ENCODE measurements around the gene PARL.
"Not testable (repeated sequence)": the region's sequence is repeated elsewhere in the genome, so short reads cannot be mapped to it uniquely, and the experiment has no call there.

PARL gene

DNA sequence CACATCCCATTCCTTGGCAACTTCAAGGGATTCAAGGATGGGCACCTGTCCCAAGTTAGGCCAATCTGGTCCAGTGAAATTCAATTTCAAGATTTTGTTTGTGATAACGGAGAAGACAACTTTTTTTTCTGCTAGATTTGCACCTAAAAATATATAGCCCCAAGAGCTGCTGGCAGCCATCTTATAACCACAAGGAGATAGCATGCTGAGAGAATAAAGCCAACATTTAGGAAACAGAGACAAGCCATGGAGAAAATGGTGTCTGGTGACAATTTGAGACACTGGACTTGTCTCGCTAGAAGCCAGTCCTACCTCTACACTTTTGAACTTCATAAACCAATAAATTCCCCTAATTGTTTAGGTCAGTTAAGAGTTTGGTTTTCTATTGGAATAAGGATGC, 5.4 kb downstream of the PARL start:
- TF ChIP-seq, protein P1, sequence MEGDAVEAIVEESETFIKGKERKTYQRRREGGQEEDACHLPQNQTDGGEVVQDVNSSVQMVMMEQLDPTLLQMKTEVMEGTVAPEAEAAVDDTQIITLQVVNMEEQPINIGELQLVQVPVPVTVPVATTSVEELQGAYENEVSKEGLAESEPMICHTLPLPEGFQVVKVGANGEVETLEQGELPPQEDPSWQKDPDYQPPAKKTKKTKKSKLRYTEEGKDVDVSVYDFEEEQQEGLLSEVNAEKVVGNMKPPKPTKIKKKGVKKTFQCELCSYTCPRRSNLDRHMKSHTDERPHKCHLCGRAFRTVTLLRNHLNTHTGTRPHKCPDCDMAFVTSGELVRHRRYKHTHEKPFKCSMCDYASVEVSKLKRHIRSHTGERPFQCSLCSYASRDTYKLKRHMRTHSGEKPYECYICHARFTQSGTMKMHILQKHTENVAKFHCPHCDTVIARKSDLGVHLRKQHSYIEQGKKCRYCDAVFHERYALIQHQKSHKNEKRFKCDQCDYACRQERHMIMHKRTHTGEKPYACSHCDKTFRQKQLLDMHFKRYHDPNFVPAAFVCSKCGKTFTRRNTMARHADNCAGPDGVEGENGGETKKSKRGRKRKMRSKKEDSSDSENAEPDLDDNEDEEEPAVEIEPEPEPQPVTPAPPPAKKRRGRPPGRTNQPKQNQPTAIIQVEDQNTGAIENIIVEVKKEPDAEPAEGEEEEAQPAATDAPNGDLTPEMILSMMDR (conservative IDR thresholded peaks at IDR 0.05; ENCODE audit: low read depth, low read length): no peak
- H3K4me3 ChIP-seq (ENCODE audit: low read length): no peak overlapping the region
- DNase-seq (ENCODE audit: low read depth): no peak

GRCh38 chr3:183878071-183878470, 6.6 kb downstream of the PARL start:
- DNase-seq (ENCODE audit: low read depth): no peak
- H3K4me3 ChIP-seq (ENCODE audit: low read length): no peak overlapping the region

DNA sequence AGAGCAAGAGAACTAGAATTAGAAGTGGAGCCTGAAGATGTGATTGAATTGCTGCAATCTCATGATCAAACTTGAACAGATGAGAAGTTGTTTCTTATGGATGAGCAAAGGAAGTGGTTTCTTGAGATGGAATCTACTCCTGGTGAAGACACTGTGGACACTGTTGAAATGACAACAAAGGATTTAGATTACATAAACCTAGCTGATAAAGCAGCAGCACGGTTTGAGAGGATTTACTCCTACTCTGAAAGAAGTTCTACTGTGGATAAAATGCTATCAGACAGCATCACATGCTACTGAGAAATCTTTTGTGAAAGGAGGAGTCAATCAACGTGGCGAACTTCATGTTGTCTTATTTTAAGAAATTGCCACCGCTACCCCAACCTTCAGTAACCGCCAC, 7.5 kb downstream of the PARL start:
- DNase-seq (ENCODE audit: low read depth); H3K4me3 ChIP-seq (ENCODE audit: low read length): not testable (repeated sequence)

More at GRCh38 chr3:183878071-183878470, 6.6 kb downstream of the PARL start:
- TF ChIP-seq, protein P1 (conservative IDR thresholded peaks at IDR 0.05; ENCODE audit: low read depth, low read length): no peak

GRCh38 chr3:183875411-183875810, 9.3 kb downstream of the PARL start:
- TF ChIP-seq, protein P1 (conservative IDR thresholded peaks at IDR 0.05; ENCODE audit: low read depth, low read length): no peak
- no peak overlapping the region for H3K4me3 ChIP-seq (ENCODE audit: low read length)
- DNase-seq (ENCODE audit: low read depth): no peak

DNA sequence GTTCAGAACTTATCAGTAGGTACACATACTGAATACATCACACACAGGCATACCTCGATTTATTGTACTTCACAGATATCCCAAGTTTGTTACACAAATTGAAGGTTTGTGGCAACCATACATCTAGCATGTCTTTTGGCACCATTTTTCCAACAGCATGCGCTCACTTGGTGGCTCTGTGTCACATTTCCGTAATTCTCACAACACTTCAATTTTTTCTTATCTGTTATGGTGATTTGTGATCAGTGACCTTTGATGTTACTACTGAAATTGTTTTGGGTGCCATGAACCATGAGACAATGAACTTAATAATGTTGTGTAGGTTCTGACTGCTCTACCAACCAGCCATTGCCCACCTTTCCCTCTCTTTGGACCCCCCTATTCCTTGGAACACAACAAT, 10.8 kb downstream of the PARL start:
- H3K4me3 ChIP-seq (ENCODE audit: low read length): no peak overlapping the region
- TF ChIP-seq, protein P1 (conservative IDR thresholded peaks at IDR 0.05; ENCODE audit: low read depth, low read length): no peak
- DNase-seq (ENCODE audit: low read depth): no peak

GRCh38 chr3:183871541-183871940, 13.1 kb downstream of the PARL start:
- no peak for DNase-seq (ENCODE audit: low read depth)
- TF ChIP-seq, protein P1 (conservative IDR thresholded peaks at IDR 0.05; ENCODE audit: low read depth, low read length): no peak
- H3K4me3 ChIP-seq (ENCODE audit: low read length): no peak overlapping the region

DNA sequence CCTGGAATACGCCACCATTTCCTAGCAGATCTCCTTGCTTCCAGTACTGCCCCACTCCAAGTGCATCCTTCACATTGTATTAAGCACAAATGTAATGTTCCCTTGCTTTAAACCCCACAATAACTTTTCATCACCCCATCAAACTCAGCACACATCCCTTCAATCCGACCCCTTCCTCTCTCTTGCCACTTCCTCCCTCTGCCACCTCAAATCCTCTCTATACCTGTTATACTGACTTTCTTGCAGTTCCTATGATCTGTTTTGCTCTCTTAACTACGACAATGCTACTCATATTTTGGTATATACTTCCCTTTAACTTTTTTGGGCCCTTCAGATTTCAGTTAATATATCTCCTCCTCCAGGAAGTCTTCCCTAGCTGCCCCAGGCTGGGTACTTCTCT, 14.1 kb downstream of the PARL start:
- no peak for DNase-seq (ENCODE audit: low read depth)
- H3K4me3 ChIP-seq (ENCODE audit: low read length): no peak overlapping the region
- TF ChIP-seq, protein P1 (conservative IDR thresholded peaks at IDR 0.05; ENCODE audit: low read depth, low read length): no peak

DNA sequence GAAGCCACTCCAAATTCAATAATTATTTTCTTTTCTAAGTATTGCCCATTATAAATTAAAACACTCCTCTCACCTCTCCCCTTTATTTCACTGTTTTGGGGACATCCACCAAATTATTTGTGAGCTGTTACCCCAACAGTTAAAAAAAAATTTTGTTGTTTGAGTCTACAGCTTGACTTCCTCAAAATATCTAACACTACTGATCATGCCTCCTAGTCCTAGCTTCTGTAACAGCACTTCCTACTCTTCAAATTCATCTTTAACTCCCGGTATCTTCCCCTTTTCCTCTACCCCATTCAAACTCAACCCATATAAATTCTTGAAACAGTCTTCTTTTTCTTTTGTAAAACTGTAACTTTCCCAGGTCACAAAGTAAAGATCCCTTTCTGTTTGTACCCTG, 15.9 kb downstream of the PARL start:
- no peak overlapping the region for H3K4me3 ChIP-seq (ENCODE audit: low read length)
- TF ChIP-seq, protein P1 (conservative IDR thresholded peaks at IDR 0.05; ENCODE audit: low read depth, low read length): no peak
- DNase-seq (ENCODE audit: low read depth): no peak
